ENCODE data around the gene FOXD2.

FOXD2 gene

DNA sequence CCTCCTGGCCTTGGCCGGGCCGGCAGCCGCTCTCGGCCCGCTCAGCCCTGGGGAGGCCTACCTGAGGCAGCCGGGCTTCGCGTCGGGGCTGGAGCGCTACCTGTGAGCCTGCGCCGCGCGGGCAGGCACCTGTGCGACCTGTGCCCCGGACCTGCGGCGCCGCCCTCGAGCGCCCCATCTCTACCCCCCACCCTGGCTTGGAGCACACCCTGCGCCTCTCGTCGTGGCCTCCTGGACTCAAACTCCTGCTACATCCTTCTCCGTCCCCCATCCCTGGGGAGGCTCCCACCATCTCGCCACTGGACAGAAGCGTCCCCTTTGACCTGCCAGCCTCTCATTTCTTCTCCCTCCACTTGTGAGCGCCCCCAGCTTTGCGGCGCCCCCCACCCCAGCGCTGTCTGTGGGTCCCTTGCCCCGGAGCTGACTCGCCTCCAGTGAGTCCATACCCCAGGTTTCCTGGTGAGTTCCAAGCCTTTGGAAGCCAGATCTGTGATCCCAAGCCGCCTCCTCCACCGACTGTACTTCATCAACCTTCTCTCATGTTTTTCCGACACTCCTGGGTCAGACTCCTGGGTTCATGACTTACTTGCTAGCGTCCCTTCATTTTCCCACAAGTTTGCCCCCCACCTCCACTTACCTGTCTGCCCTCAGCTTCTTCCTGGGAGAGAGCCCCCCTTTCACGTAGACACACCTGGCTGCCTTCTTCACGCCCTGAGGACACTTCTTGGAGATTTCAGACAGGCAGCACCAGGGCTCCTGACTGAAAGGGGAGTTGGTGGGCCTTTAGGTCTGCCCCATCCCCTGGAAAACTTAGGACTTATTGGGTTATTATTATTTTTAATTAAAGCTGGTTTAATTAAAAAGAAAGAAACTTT lies 20.4 kb upstream of the FOXD2 start:
- H3K4me3 ChIP-seq (ENCODE audit: low read length), result no peak overlapping the region
- no peaks in the 10 kb centered on the region for H3K36me3 ChIP-seq (ENCODE audit: control insufficient read depth, low read depth, low read length)
- H3K9ac ChIP-seq (ENCODE audit: low read length), result no peak overlapping the region
- no peaks in the 10 kb centered on the region for H3K9me3 ChIP-seq (ENCODE audit: control insufficient read depth, low read depth, low read length)
- H3K27ac ChIP-seq (ENCODE audit: low read length), result no peak overlapping the region
- no peaks in the 10 kb centered on the region for H3K4me1 ChIP-seq (ENCODE audit: control insufficient read depth, low read depth, low read length)
- H3K27me3 ChIP-seq (ENCODE audit: control insufficient read depth, insufficient read depth, low read length), result peaks cover 90% of the 10 kb centered on the region

DNA sequence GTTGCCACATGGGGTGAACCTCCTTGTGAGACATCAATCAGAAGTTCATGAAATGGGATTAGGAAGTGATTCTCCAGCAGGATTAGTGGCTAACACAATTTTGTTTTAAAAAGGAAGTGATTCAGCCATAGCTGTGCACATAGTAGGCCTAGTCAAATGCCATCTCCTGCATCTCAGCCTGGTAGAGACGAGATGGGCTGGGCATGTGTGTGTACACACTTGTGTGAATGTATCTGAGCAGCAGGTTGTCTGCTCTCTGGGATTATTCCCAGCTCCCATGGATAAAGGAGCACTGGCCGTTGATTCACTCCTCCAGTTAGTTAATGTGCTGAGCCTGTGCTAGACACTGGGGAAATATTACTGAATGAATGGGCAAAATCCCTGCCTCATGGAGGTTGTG lies 19.7 kb upstream of the FOXD2 start:
- Histone ChIP-seq H3K9me3 (ENCODE audit: control insufficient read depth, low read depth, low read length) (no peaks in the 10 kb centered on the region), H3K36me3 (ENCODE audit: control insufficient read depth, low read depth, low read length) (no peaks in the 10 kb centered on the region), H3K27me3 (ENCODE audit: control insufficient read depth, insufficient read depth, low read length) (peaks cover 90% of the 10 kb centered on the region), H3K27ac (ENCODE audit: low read length) (no peak overlapping the region), H3K4me3 (ENCODE audit: low read length) (no peak overlapping the region), H3K4me1 (ENCODE audit: control insufficient read depth, low read depth, low read length) (no peaks in the 10 kb centered on the region), H3K9ac (ENCODE audit: low read length) (no peak overlapping the region)

DNA sequence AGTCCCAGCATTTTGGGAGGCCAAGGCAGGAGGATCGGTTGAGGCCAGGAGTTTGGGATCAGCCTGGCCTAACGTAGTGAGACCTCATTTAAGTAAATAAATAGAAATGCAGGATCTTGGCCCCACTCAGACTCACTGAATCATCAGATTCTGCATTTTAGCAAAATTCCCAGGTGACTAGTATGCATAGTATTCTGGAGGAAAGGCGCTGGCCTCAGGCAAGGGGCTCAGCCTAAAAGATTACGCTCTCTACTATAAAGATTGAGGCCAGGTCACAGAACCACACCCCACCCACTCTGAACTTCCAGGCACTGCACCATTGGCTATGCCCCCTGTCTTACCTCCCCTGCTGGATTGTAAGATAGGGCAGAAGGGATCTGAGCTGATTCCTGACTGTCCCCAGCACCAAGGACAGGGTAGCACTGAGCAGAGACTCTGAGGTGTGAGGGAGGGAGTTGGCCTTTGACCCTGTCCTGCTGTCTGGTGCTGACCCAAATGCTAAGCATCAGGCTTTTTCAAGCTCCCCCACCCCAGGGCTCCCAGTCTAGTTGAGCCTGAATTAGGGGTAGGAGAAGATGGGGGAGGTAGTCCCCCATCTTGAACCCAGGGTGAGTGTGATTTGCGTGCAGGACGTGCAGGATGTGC lies 19.0 kb upstream of the FOXD2 start:
- no peak overlapping the region for H3K4me3 ChIP-seq (ENCODE audit: low read length)
- H3K27me3 ChIP-seq (ENCODE audit: control insufficient read depth, insufficient read depth, low read length), result peaks cover 90% of the 10 kb centered on the region
- H3K9me3 ChIP-seq (ENCODE audit: control insufficient read depth, low read depth, low read length), result no peaks in the 10 kb centered on the region

DNA sequence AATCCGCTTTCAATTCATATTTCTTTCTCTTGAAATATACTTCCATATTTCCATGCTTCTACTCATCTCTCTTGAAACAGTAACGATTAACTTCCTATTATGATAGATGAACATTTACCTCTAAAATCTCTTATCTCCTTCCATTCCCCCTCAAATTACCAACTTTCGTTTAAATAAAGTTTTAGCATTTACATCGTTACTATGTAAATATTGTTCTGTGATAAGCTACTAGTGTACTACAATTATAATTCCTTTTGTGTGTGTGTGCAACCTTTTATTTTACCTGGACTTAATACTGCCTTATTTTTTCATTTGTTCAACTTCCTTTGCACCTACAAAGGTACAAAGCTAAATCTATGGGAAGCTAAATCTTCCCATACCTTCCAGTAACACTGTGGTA lies 17.3 kb upstream of the FOXD2 start:
- H3K27ac ChIP-seq (ENCODE audit: low read length), result no peak overlapping the region
- no peak overlapping the region for H3K4me3 ChIP-seq (ENCODE audit: low read length)
- peaks cover 88% of the 10 kb centered on the region for H3K27me3 ChIP-seq (ENCODE audit: control insufficient read depth, insufficient read depth, low read length)
- no peaks in the 10 kb centered on the region for H3K36me3 ChIP-seq (ENCODE audit: control insufficient read depth, low read depth, low read length)
- H3K9ac ChIP-seq (ENCODE audit: low read length), result no peak overlapping the region
- no peaks in the 10 kb centered on the region for H3K9me3 ChIP-seq (ENCODE audit: control insufficient read depth, low read depth, low read length)
- no peaks in the 10 kb centered on the region for H3K4me1 ChIP-seq (ENCODE audit: control insufficient read depth, low read depth, low read length)

More for the DNA sequence above, 19.0 kb upstream of the FOXD2 start:
- Histone ChIP-seq H3K36me3 (ENCODE audit: control insufficient read depth, low read depth, low read length) (no peaks in the 10 kb centered on the region), H3K27ac (ENCODE audit: low read length) (no peak overlapping the region), H3K9ac (ENCODE audit: low read length) (no peak overlapping the region), H3K4me1 (ENCODE audit: control insufficient read depth, low read depth, low read length) (no peaks in the 10 kb centered on the region)

DNA sequence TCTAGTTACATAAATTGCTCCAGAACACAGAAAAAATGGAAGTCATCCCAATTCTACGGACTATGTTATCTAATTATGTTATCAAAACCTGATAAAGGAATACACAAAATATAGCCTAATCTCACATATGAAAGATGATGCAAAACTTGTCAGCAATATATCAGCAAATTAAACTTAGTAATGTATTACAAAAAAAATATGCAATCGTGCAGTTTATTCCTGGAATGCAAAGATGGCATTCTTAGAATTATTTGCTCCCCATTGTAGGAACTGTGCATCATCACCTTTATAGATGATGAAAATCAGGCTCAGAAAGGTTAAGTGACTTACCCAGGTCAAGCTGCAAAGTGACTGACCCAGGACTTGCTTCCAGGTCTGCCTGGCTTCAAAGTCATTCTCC lies 14.0 kb upstream of the FOXD2 start:
- Histone ChIP-seq H3K4me3 (ENCODE audit: low read length) (no peak overlapping the region), H3K27me3 (ENCODE audit: control insufficient read depth, insufficient read depth, low read length) (peaks cover 84% of the 10 kb centered on the region)

DNA sequence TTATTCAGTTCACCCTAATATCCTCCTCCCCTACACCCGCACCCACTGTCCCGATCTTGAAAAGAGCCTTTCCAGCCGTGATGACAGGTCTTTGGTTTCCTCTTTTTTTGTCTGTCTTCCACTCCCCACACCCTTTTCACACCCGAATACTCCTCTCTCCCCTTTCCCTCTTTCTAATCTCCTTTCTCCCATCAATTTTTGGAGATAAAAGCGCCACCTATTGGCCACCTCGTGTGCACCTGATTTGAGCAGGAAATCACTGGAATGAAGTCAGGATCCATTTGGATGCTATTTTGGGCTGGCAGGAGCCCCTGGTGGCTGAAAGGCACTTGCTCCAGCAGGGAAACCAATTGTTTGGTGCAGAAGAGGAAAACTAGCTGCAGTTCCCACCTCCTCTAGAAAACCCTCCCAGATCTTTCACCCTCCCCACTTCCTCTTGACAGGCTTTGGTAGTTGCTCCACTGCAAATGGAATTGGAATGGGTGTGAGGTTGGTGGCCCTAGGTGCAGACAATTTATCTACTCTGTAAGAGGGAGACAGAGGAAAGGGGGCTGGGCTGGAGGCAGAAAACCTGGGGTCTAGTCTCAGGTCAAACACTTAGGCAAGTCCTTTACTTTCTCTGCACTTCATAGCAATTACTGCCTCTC lies 13.4 kb upstream of the FOXD2 start:
- H3K27ac ChIP-seq (ENCODE audit: low read length), result no peak overlapping the region
- no peaks in the 10 kb centered on the region for H3K9me3 ChIP-seq (ENCODE audit: control insufficient read depth, low read depth, low read length)
- peaks cover 84% of the 10 kb centered on the region for H3K27me3 ChIP-seq (ENCODE audit: control insufficient read depth, insufficient read depth, low read length)
- no peaks in the 10 kb centered on the region for H3K36me3 ChIP-seq (ENCODE audit: control insufficient read depth, low read depth, low read length)
- H3K4me1 ChIP-seq (ENCODE audit: control insufficient read depth, low read depth, low read length), result no peaks in the 10 kb centered on the region
- H3K9ac ChIP-seq (ENCODE audit: low read length), result no peak overlapping the region
- no peak overlapping the region for H3K4me3 ChIP-seq (ENCODE audit: low read length)

More for the DNA sequence above, 14.0 kb upstream of the FOXD2 start:
- no peak overlapping the region for H3K9ac ChIP-seq (ENCODE audit: low read length)
- no peaks in the 10 kb centered on the region for H3K36me3 ChIP-seq (ENCODE audit: control insufficient read depth, low read depth, low read length)
- no peaks in the 10 kb centered on the region for H3K9me3 ChIP-seq (ENCODE audit: control insufficient read depth, low read depth, low read length)
- no peaks in the 10 kb centered on the region for H3K4me1 ChIP-seq (ENCODE audit: control insufficient read depth, low read depth, low read length)
- no peak overlapping the region for H3K27ac ChIP-seq (ENCODE audit: low read length)

DNA sequence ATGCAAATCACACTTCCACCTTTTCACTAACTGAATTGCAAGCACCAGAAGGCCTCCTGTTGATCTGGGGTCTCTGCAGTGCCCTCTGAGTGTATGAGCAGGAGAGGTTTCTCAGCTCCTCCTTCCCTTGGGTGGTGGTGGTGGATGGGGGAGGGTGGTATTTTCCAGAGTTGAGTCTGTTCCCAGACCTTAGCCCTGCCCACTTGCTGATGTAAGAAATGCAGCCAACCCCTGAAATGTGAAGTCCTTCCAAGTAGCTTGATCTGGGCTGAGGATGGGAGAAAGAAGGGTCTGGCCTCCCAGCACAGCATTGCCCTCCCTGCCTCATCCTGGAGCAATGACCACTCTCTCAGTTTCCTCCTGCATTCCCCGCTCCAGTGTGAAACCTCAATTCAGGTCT lies 6.3 kb upstream of the FOXD2 start:
- Histone ChIP-seq H3K9me3 (ENCODE audit: control insufficient read depth, low read depth, low read length) (peaks cover 5% of the 10 kb centered on the region), H3K4me1 (ENCODE audit: control insufficient read depth, low read depth, low read length) (peaks cover 18% of the 10 kb centered on the region), H3K4me3 (ENCODE audit: low read length) (no peak overlapping the region), H3K27ac (ENCODE audit: low read length) (no peak overlapping the region), H3K36me3 (ENCODE audit: control insufficient read depth, low read depth, low read length) (no peaks in the 10 kb centered on the region), H3K27me3 (ENCODE audit: control insufficient read depth, insufficient read depth, low read length) (peaks cover 100% of the 10 kb centered on the region), H3K9ac (ENCODE audit: low read length) (no peak overlapping the region)

DNA sequence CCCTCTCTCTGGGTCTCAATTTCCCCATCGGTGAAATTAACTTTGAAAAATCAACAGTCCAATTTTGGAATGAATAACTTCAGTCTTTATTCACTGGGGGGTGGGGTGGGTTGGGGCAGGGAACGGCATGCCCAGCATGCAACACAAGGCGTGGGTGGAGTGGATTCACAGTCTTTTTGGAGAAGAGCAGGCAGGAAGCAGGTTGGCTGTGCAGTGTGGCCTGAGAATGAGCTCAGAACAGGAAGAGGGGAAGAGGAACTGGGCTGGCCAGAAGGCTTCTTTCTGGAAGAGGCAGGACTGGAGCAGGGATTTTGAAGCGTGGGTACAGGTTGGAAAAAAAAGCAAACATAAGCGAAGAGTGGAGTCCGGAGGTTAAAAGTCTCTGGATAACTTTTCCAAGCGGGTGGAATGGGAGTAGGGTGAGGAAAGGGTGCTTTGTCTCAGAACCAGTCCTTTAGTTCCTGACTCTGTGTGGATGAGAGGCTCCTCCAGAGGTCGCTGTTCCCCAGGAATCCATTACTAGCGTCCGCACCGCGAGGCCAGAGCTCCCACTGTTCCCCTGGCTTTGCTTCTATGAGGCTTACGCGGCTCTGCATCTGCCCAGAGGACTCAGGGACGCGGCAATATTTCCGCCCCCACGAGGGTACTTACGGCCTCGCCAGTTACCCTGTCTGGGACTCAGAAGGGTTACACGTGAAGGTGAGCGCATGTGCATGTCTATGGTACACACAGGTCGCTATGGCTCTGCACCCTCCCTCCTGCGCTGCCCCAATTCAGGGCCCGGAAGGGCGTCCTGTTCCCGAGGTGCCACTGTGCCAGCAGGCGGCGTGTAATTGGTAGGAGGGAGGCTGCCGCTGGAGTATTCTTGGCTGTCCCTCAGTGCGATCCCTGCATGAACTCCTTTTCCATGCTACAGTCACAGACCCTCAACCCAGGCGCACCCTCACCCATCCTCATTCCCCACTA lies 5.5 kb upstream of the FOXD2 start:
- H3K4me1 ChIP-seq (ENCODE audit: control insufficient read depth, low read depth, low read length), result peaks cover 18% of the 10 kb centered on the region
- H3K9ac ChIP-seq (ENCODE audit: low read length), result no peak overlapping the region
- peak overlapping the region; percentile 47 for H3K4me3 ChIP-seq (ENCODE audit: low read length)
- H3K27me3 ChIP-seq (ENCODE audit: control insufficient read depth, insufficient read depth, low read length), result peaks cover 100% of the 10 kb centered on the region
- H3K36me3 ChIP-seq (ENCODE audit: control insufficient read depth, low read depth, low read length), result no peaks in the 10 kb centered on the region
- H3K27ac ChIP-seq (ENCODE audit: low read length), result no peak overlapping the region
- peaks cover 5% of the 10 kb centered on the region for H3K9me3 ChIP-seq (ENCODE audit: control insufficient read depth, low read depth, low read length)

DNA sequence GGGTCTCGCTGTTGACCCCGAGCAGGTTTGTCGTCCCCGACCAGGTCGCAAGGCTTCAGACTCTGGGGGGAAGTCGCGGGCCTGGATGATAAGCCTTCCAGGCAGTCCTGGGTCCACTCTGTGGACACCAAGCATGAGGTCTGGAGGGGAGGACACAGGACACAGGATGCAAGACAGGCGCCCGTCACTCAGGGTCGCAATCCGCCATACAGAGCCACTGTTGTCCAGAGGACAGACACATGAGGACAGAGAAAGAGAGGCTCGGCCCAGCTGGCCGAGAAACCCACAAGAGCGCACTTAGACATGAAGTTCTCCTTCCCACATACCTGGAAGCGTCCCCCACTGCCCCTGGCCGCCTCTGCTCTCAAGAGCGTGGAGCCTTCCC lies 4.8 kb upstream of the FOXD2 start:
- Histone ChIP-seq H3K4me3 (ENCODE audit: low read length) (no peak overlapping the region), H3K9ac (ENCODE audit: low read length) (no peak overlapping the region), H3K27me3 (ENCODE audit: control insufficient read depth, insufficient read depth, low read length) (peaks cover 99% of the 10 kb centered on the region), H3K27ac (ENCODE audit: low read length) (no peak overlapping the region), H3K4me1 (ENCODE audit: control insufficient read depth, low read depth, low read length) (peaks cover 18% of the 10 kb centered on the region), H3K36me3 (ENCODE audit: control insufficient read depth, low read depth, low read length) (no peaks in the 10 kb centered on the region), H3K9me3 (ENCODE audit: control insufficient read depth, low read depth, low read length) (peaks cover 5% of the 10 kb centered on the region)

DNA sequence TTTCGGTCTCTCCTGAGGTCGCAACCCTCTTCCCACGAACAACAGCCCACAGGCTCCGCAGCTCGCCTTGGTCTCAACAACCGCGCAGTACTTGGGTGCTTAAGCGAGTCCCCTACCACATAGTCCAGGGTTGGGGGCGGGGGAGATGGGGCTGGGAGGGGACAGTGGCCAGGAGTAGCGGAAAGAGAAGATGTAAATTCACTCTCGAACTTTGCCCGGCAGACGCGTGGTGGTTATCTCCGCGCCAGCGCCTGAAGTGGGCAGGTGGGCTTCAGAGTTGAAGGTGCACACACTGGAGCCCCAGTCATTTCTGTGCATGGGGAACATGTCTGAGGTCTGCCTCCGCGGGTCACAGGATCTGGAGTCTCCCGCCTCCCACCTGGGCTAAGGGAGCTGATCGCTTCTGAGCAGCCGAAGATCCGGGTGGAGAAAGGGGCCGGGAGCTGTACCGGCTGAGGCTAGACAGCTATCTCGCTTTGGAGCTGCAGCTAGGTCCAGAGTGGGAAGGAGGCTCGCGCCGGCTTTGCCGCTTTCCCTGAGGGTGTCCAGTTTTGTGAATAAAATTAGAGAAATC lies 4.3 kb upstream of the FOXD2 start:
- peaks cover 98% of the 10 kb centered on the region for H3K27me3 ChIP-seq (ENCODE audit: control insufficient read depth, insufficient read depth, low read length)
- no peak overlapping the region for H3K4me3 ChIP-seq (ENCODE audit: low read length)
- peaks cover 5% of the 10 kb centered on the region for H3K9me3 ChIP-seq (ENCODE audit: control insufficient read depth, low read depth, low read length)
- peaks cover 18% of the 10 kb centered on the region for H3K4me1 ChIP-seq (ENCODE audit: control insufficient read depth, low read depth, low read length)
- H3K27ac ChIP-seq (ENCODE audit: low read length), result no peak overlapping the region
- H3K9ac ChIP-seq (ENCODE audit: low read length), result no peak overlapping the region
- H3K36me3 ChIP-seq (ENCODE audit: control insufficient read depth, low read depth, low read length), result no peaks in the 10 kb centered on the region

Data from iPS-18a (cell line).